Measurements from ENCODE around the gene PDE7B. TPM values are rescaled to one million over a fixed set of nuclear protein-coding genes. Genes with fewer than 3 reads are reported as not detected.

The PDE7B gene
- total and polyA plus RNA-seq, 8 donors: 1.3 to 4.7 (median 3.6) TPM

GRCh38 chr6:135871878-135872277, 20.4 kb downstream of the PDE7B start:
- Histone ChIP-seq H3K27me3 (no peaks in the 10 kb centered on the region), H3K4me3 (no peak overlapping the region), H3K4me1 (no peaks in the 10 kb centered on the region), H3K36me3 (no peaks in the 10 kb centered on the region), H3K27ac (no peak overlapping the region), H3K9me3 (no peaks in the 10 kb centered on the region)
- TF ChIP-seq, protein P1, sequence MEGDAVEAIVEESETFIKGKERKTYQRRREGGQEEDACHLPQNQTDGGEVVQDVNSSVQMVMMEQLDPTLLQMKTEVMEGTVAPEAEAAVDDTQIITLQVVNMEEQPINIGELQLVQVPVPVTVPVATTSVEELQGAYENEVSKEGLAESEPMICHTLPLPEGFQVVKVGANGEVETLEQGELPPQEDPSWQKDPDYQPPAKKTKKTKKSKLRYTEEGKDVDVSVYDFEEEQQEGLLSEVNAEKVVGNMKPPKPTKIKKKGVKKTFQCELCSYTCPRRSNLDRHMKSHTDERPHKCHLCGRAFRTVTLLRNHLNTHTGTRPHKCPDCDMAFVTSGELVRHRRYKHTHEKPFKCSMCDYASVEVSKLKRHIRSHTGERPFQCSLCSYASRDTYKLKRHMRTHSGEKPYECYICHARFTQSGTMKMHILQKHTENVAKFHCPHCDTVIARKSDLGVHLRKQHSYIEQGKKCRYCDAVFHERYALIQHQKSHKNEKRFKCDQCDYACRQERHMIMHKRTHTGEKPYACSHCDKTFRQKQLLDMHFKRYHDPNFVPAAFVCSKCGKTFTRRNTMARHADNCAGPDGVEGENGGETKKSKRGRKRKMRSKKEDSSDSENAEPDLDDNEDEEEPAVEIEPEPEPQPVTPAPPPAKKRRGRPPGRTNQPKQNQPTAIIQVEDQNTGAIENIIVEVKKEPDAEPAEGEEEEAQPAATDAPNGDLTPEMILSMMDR (IDR thresholded peaks at IDR 0.05): no peak
- intact Hi-C loops (cut with DNase I): no loop called here
- DNase-seq: no peak
- ATAC-seq: no peak

- Histone ChIP-seq H3K36me3 (no peaks in the 10 kb centered on the region), H3K9me3 (no peaks in the 10 kb centered on the region), H3K27ac (no peak overlapping the region), H3K4me1 (peaks cover 0 to 11% of the 10 kb centered on the region in 2 donors), H3K27me3 (no peaks in the 10 kb centered on the region), H3K4me3 (no peak overlapping the region)
- intact Hi-C loops (cut with DNase I): no loop called here
- ATAC-seq (no peak), DNase-seq (no peak)
- TF ChIP-seq, protein P1 (IDR thresholded peaks at IDR 0.05): no peak
Observed at GRCh38 chr6:135875446-135875845, 23.9 kb downstream of the PDE7B start.

DNA sequence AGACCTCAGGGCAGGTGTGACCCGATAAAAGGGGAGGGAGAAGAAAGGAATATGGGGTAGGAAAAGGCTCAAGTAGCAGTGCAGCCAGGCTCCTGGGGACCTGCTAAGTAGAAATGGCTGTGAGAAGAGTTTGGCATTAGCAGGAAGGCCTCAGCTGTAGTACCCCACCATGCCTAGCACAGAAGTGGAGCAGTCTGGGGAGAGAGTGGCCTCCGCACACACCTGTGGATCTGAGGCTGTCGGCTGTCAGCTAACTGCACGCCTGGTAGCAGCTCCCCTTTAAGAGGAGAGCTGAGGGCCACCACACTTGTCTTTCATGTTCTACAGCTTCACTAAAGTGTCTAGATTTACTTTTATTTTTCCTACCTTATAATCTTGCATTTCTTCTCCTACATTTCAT, 24.6 kb downstream of the PDE7B start:
- Histone ChIP-seq H3K9me3 (no peaks in the 10 kb centered on the region), H3K4me1 (peaks cover 0 to 17% of the 10 kb centered on the region in 2 donors), H3K4me3 (no peak overlapping the region), H3K36me3 (no peaks in the 10 kb centered on the region), H3K27ac (no peak overlapping the region), H3K27me3 (no peaks in the 10 kb centered on the region)
- DNase-seq (peak in 1 of 4 donors; percentile 36), ATAC-seq (no peak)
- TF ChIP-seq, protein P1 (IDR thresholded peaks at IDR 0.05): no peak
- intact Hi-C loops (cut with DNase I): no loop called here

DNA sequence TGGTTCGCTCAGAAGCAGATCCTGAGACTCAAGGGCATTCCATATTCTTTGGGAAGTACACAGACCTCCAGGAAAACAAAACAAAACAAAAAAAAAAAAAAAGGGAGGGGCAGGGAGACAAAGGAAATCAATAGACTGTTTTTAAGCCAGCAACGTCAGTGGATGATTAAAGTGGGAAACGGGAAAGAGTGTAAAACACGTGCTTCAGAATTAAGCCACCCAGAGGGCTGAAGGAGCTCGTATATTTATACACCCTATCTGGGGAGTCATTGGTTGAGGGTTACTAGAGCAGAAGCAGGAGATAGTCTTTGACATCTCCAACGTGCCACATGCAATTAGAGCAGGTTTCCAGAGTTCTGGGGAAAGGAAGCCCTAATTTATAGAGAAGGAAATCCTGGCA, 26.2 kb downstream of the PDE7B start:
- Histone ChIP-seq H3K4me3 (no peak overlapping the region), H3K27me3 (no peaks in the 10 kb centered on the region), H3K4me1 (peaks cover 0 to 18% of the 10 kb centered on the region in 2 donors), H3K9me3 (no peaks in the 10 kb centered on the region), H3K36me3 (no peaks in the 10 kb centered on the region), H3K27ac (no peak overlapping the region)
- DNase-seq (no peak), ATAC-seq (no peak)
- TF ChIP-seq, protein P1 (IDR thresholded peaks at IDR 0.05): no peak
- intact Hi-C loops (cut with DNase I): no loop called here

- DNase-seq: no peak
- no peaks in the 10 kb centered on the region for H3K36me3 ChIP-seq
- TF ChIP-seq, protein P1 (IDR thresholded peaks at IDR 0.05): no peak
- peak overlapping the region in 1 of 2 donors; percentile 11 for H3K4me3 ChIP-seq
- no peaks in the 10 kb centered on the region for H3K27me3 ChIP-seq
- peak overlapping the region; percentile 8 to 57 for H3K27ac ChIP-seq
- peaks cover 0 to 18% of the 10 kb centered on the region in 2 donors for H3K4me1 ChIP-seq
- intact Hi-C loops (cut with DNase I): no loop called here
- H3K9me3 ChIP-seq: no peaks in the 10 kb centered on the region
- ATAC-seq: peak; percentile 68
Observed at GRCh38 chr6:135880066-135880972, 28.8 kb downstream of the PDE7B start.
